Measurements from ENCODE around the gene ABL1. TPM values are rescaled to one million over a fixed set of nuclear protein-coding genes. Genes with fewer than 3 reads are reported as not detected.

Gene ABL1
- total RNA-seq, 1 experiment from 2014 or later: 78.6 TPM

DNA sequence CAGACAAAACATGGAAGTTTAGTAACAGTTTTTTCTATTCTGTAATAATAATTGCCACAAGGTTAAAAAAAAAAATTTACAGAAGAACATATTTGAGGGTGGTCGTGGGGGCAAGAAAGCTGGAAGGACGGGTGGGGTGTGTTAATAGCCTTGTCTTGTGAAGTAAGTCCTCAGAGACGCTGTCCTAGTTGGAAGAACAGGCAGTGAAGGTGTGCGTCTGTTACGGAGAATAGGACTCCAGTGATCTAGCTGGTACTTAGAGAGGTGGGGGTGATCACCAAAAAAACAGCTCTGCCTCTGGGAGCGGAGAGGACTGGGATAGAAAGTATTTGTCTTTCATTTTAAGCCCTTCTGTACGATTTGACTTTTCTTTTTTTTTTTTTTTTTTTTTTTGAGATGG lies 17.7 kb downstream of the ABL1 start:
- Histone ChIP-seq H3K9me3 (ENCODE audit: low read depth, low read length, poor library complexity, severe bottlenecking) (no peaks in the 10 kb centered on the region), H3K4me3 (ENCODE audit: low read depth, low read length, poor library complexity, severe bottlenecking) (no peak overlapping the region), H3K36me3 (ENCODE audit: insufficient read depth, low read length, poor library complexity, severe bottlenecking) (peaks cover 38% of the 10 kb centered on the region), H3K27ac (ENCODE audit: low read depth, low read length, poor library complexity, severe bottlenecking) (no peak overlapping the region), H3K27me3 (replicated peaks; ENCODE audit: insufficient read depth, low read depth, low read length, poor library complexity) (no peaks in the 10 kb centered on the region), H3K4me1 (ENCODE audit: insufficient read depth, low read length, poor library complexity, severe bottlenecking) (peaks cover 27% of the 10 kb centered on the region)
- TF ChIP-seq, protein P1, sequence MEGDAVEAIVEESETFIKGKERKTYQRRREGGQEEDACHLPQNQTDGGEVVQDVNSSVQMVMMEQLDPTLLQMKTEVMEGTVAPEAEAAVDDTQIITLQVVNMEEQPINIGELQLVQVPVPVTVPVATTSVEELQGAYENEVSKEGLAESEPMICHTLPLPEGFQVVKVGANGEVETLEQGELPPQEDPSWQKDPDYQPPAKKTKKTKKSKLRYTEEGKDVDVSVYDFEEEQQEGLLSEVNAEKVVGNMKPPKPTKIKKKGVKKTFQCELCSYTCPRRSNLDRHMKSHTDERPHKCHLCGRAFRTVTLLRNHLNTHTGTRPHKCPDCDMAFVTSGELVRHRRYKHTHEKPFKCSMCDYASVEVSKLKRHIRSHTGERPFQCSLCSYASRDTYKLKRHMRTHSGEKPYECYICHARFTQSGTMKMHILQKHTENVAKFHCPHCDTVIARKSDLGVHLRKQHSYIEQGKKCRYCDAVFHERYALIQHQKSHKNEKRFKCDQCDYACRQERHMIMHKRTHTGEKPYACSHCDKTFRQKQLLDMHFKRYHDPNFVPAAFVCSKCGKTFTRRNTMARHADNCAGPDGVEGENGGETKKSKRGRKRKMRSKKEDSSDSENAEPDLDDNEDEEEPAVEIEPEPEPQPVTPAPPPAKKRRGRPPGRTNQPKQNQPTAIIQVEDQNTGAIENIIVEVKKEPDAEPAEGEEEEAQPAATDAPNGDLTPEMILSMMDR (conservative IDR thresholded peaks at IDR 0.05; ENCODE audit: low read depth, low read length): no peak
- no peak for TF ChIP-seq EZH2 (IDR thresholded peaks at IDR 0.05; ENCODE audit: borderline replicate concordance, low read depth, low read length, poor library complexity, severe bottlenecking)
- ChIA-PET CTCF (interaction anchor here (0.7 kb wide), 1 partner anchor 423 kb away, joined by 4 read pairs; no protein-coding TSS in a partner anchor), POLR2A (ENCODE audit: low non-redundant PET) (interaction anchor here (0.6 kb wide), 1 partner anchor 34 kb away, joined by 12 read pairs; no protein-coding TSS in a partner anchor)
- BruUV-seq (replicated peaks): no TSS peak
- DNase-seq (ENCODE audit: low spot score): no peak
- intact Hi-C loops (cut with micrococcal nuclease; ENCODE audit: unreplicated experiment): no loop called here

DNA sequence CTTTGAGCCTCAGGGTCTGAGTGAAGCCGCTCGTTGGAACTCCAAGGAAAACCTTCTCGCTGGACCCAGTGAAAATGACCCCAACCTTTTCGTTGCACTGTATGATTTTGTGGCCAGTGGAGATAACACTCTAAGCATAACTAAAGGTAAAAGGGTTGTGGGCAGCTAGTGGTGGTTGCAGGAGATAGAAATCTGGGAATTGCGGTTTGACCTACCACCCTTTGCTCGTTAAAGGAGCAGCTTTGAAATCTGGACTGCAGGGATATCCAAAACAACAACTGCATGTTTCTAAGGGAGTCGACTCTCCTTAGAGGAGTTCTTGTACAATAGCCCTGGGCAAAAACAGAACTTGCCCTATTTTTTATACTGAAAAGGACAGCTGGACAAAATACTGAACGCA lies 19.0 kb downstream of the ABL1 start:
- peaks cover 38% of the 10 kb centered on the region for H3K36me3 ChIP-seq (ENCODE audit: insufficient read depth, low read length, poor library complexity, severe bottlenecking)
- H3K27ac ChIP-seq (ENCODE audit: low read depth, low read length, poor library complexity, severe bottlenecking): no peak overlapping the region
- TF ChIP-seq EZH2 (IDR thresholded peaks at IDR 0.05; ENCODE audit: borderline replicate concordance, low read depth, low read length, poor library complexity, severe bottlenecking): no peak
- TF ChIP-seq, protein P1 (conservative IDR thresholded peaks at IDR 0.05; ENCODE audit: low read depth, low read length): no peak
- no peak for DNase-seq (ENCODE audit: low spot score)
- no TSS peak for BruUV-seq (replicated peaks)
- no peaks in the 10 kb centered on the region for H3K27me3 ChIP-seq (replicated peaks; ENCODE audit: insufficient read depth, low read depth, low read length, poor library complexity)
- H3K4me1 ChIP-seq (ENCODE audit: insufficient read depth, low read length, poor library complexity, severe bottlenecking): peaks cover 20% of the 10 kb centered on the region
- ChIA-PET CTCF (interaction anchor here (0.5 to 0.6 kb wide), 2 partner anchors 11 to 1086 kb away, joined by 6 to 8 read pairs; no protein-coding TSS in a partner anchor), POLR2A (ENCODE audit: low non-redundant PET) (no interaction called here)
- H3K9me3 ChIP-seq (ENCODE audit: low read depth, low read length, poor library complexity, severe bottlenecking): no peaks in the 10 kb centered on the region
- intact Hi-C loops (cut with micrococcal nuclease; ENCODE audit: unreplicated experiment): no loop called here
- no peak overlapping the region for H3K4me3 ChIP-seq (ENCODE audit: low read depth, low read length, poor library complexity, severe bottlenecking)

DNA sequence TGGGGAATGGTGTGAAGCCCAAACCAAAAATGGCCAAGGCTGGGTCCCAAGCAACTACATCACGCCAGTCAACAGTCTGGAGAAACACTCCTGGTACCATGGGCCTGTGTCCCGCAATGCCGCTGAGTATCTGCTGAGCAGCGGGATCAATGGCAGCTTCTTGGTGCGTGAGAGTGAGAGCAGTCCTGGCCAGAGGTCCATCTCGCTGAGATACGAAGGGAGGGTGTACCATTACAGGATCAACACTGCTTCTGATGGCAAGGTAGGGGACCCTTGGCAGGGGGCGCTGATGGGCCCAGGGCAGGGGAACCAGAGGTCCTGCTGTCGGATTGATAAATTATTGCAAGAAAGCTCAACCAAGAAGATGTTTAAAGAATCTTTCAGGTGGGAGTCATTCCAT lies 19.8 kb downstream of the ABL1 start:
- no peak overlapping the region for H3K4me3 ChIP-seq (ENCODE audit: low read depth, low read length, poor library complexity, severe bottlenecking)
- no TSS peak for BruUV-seq (replicated peaks)
- CTCF ChIA-PET: interaction anchor here (0.5 to 0.6 kb wide), 2 partner anchors 10 to 1087 kb away, joined by 6 to 8 read pairs; no protein-coding TSS in a partner anchor
- no peak for TF ChIP-seq EZH2 (IDR thresholded peaks at IDR 0.05; ENCODE audit: borderline replicate concordance, low read depth, low read length, poor library complexity, severe bottlenecking)
- TF ChIP-seq, protein P1 (conservative IDR thresholded peaks at IDR 0.05; ENCODE audit: low read depth, low read length): no peak
- H3K9me3 ChIP-seq (ENCODE audit: low read depth, low read length, poor library complexity, severe bottlenecking): no peaks in the 10 kb centered on the region
- H3K27ac ChIP-seq (ENCODE audit: low read depth, low read length, poor library complexity, severe bottlenecking): no peak overlapping the region
- peaks cover 39% of the 10 kb centered on the region for H3K36me3 ChIP-seq (ENCODE audit: insufficient read depth, low read length, poor library complexity, severe bottlenecking)
- H3K4me1 ChIP-seq (ENCODE audit: insufficient read depth, low read length, poor library complexity, severe bottlenecking): peaks cover 13% of the 10 kb centered on the region
- DNase-seq (ENCODE audit: low spot score): no peak
- POLR2A ChIA-PET (ENCODE audit: low non-redundant PET): no interaction called here
- intact Hi-C loops (cut with micrococcal nuclease; ENCODE audit: unreplicated experiment): no loop called here
- H3K27me3 ChIP-seq (replicated peaks; ENCODE audit: insufficient read depth, low read depth, low read length, poor library complexity): no peaks in the 10 kb centered on the region

Measured in A673 (cell line).